PFSK-1 (cell line): ENCODE results near the gene PHPT1.

ENCODE experiments used
- FOXP2 ChIP-seq: optimal IDR thresholded peaks from 2 replicates; pipeline ENCODE3; 2011; ENCODE audit warnings: borderline replicate concordance, control low read depth, inconsistent platforms; ENCODE audit not compliant: insufficient read depth; ENCODE audit errors: extremely low read length, extremely low read depth
- POLR2AphosphoS5 ChIP-seq: IDR thresholded peaks from 2 replicates; pipeline ENCODE4 v1.6.1; 2012; ENCODE audit warnings: low read depth, mild to moderate bottlenecking, control low read depth, low read length, moderate library complexity
- REST ChIP-seq, 2 experiments: IDR thresholded peaks; 2 replicates each; pipeline versions ENCODE4 v1.6.1 to v1.8.0; 2011 to 2012; ENCODE audit warnings: low read depth in 2 of 2, low read length in 2 of 2, control low read depth in 1 of 2, inconsistent platforms in 1 of 2, mild to moderate bottlenecking in 1 of 2, moderate library complexity in 1 of 2; ENCODE audit not compliant: insufficient read depth in 1 of 2
- SIN3A ChIP-seq: IDR thresholded peaks from 2 replicates; pipeline ENCODE4 v1.6.1; 2012; ENCODE audit warnings: mild to moderate bottlenecking, low read length, moderate library complexity, borderline replicate concordance; ENCODE audit not compliant: insufficient read depth
- TAF1 ChIP-seq: IDR thresholded peaks from 2 replicates; pipeline ENCODE4 v1.6.1; 2012; ENCODE audit warnings: low read length, control low read depth, borderline replicate concordance; ENCODE audit not compliant: insufficient read depth

Gene PHPT1

GRCh38 chr9:136831720-136832104 lies 17.5 kb upstream of the PHPT1 start:
- TF ChIP-seq TAF1 (no peak), SIN3A (no peak), POLR2AphosphoS5 (no peak), FOXP2 (no peak), REST (IDR thresholded peaks at IDR 0.05; ENCODE audit: insufficient read depth in 1 of 2, low read depth in 2 of 2, low read length in 2 of 2) (no peak)

- TF ChIP-seq REST (IDR thresholded peaks at IDR 0.05; ENCODE audit: insufficient read depth in 1 of 2, low read depth in 2 of 2, low read length in 2 of 2), result no peak
- TF ChIP-seq FOXP2, result no peak
- TF ChIP-seq SIN3A, result no peak
- no peak for TF ChIP-seq POLR2AphosphoS5
- no peak for TF ChIP-seq TAF1
Observed at GRCh38 chr9:136832581-136832980, 16.6 kb upstream of the PHPT1 start.

GRCh38 chr9:136835162-136835931 lies 13.9 kb upstream of the PHPT1 start:
- TF ChIP-seq POLR2AphosphoS5 (no peak), SIN3A (no peak), FOXP2 (no peak), TAF1 (no peak), REST (IDR thresholded peaks at IDR 0.05; ENCODE audit: insufficient read depth in 1 of 2, low read depth in 2 of 2, low read length in 2 of 2) (no peak)

GRCh38 chr9:136835932-136836904 lies 13.0 kb upstream of the PHPT1 start:
- no peak for TF ChIP-seq FOXP2
- TF ChIP-seq REST (IDR thresholded peaks at IDR 0.05; ENCODE audit: insufficient read depth in 1 of 2, low read depth in 2 of 2, low read length in 2 of 2), result no peak
- TF ChIP-seq SIN3A, result no peak
- TF ChIP-seq POLR2AphosphoS5, result no peak
- TF ChIP-seq TAF1, result no peak
